Thyroid gland (tissue), 4 donors: ENCODE data around the gene FRMPD1.

Source experiments
- CTCF ChIP-seq, 6 experiments: fragments of 200-600 bp in 3 of 6; fragments of 450-650 bp in 3 of 6; sonication (generic) in 3 of 6; IDR thresholded peaks; one replicate each; pipeline ENCODE4 v1.5.1; 2016 to 2019; ENCODE audit warnings: antibody characterized with exemption in 6 of 6, mild to moderate bottlenecking in 2 of 6, inconsistent platforms in 1 of 6, moderate library complexity in 1 of 6
- POLR2A ChIP-seq, 2 donors: fragments of 450-650 bp; IDR thresholded peaks; one replicate each; pipeline ENCODE4 v1.6.1; 2017; ENCODE audit warnings: antibody characterized with exemption in 2 of 2, mild to moderate bottlenecking in 2 of 2, moderate library complexity in 1 of 2

- TF ChIP-seq CTCF (IDR thresholded peaks at IDR 0.05) (no peak), POLR2A (IDR thresholded peaks at IDR 0.05) (no peak)
Measured at GRCh38 chr9:37636511-37637448, 14.0 kb upstream of the FRMPD1 start.
